ENCODE results near the gene CD300LD. TPM values are rescaled to one million over a fixed set of nuclear protein-coding genes. Genes with fewer than 3 reads are reported as not detected.
"Not testable (repeated sequence)": the region's sequence is repeated elsewhere in the genome, so short reads cannot be mapped to it uniquely, and the experiment has no call there.

CD300LD gene
- total RNA-seq, 1 donor from 2014 or later, result not detected

DNA sequence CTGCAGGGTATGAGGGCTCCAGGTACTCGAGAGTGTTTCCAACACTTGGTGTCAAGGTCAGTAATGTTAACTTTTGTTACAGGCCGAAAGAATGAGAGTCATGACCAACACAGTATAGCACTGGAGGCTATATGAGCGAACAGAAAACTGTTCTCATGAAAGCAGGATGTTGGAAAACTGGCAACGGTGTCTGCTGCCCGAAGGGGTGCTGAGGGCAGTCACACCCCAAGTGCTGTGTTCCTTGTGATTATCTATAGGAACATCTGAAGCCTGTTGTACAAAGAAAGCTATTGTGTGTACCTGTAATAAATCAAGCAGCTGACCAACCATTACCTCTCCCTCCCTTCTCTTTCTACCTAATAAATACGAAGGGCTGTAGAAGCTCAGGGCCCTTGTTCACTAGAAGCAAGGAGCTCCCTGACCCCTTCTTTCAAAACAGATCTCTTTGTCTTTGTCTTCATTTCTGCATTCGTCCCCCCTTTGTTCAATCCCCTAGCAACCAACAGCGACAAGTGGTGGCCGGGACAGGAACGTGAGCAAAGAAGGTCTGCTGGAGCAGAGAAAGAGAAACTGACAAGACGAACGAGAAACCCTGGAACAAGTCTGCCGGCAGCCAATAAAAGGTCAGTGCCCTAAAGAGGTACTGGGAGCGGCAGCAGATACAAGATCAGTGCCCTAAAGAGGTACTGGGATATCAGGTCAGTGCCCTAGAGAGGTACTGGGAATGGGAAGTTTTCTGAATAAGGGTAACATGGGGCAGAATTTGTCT lies 7.6 kb downstream of the CD300LD start:
- Mint-ChIP-seq H3K27ac (ENCODE audit: unreplicated experiment) (no peak overlapping the region), H3K9me3 (ENCODE audit: unreplicated experiment) (peaks cover 16% of the 10 kb centered on the region)

GRCh38 chr17:74582633-74583032 lies 9.4 kb downstream of the CD300LD start:
- TF ChIP-seq CTCF (IDR thresholded peaks at IDR 0.05), result no peak
- DNase-seq (ENCODE audit: extremely low spot score, unreplicated experiment), result no peak
- no peaks in the 10 kb centered on the region for H3K36me3 Mint-ChIP-seq (ENCODE audit: unreplicated experiment)
- no peaks in the 10 kb centered on the region for H3K4me1 Mint-ChIP-seq (ENCODE audit: unreplicated experiment)
- no peaks in the 10 kb centered on the region for H3K27me3 Mint-ChIP-seq (ENCODE audit: unreplicated experiment)
- H3K9me3 Mint-ChIP-seq (ENCODE audit: unreplicated experiment), result peaks cover 21% of the 10 kb centered on the region
- H3K27ac Mint-ChIP-seq (ENCODE audit: unreplicated experiment), result no peak overlapping the region
- H3K4me3 Mint-ChIP-seq (ENCODE audit: unreplicated experiment), result no peak overlapping the region

More for the DNA sequence above, 7.6 kb downstream of the CD300LD start:
- DNase-seq (ENCODE audit: extremely low spot score, unreplicated experiment), result no peak
- TF ChIP-seq CTCF (IDR thresholded peaks at IDR 0.05), result no peak
- Mint-ChIP-seq H3K4me1 (ENCODE audit: unreplicated experiment) (no peaks in the 10 kb centered on the region), H3K36me3 (ENCODE audit: unreplicated experiment) (no peaks in the 10 kb centered on the region), H3K27me3 (ENCODE audit: unreplicated experiment) (no peaks in the 10 kb centered on the region), H3K4me3 (ENCODE audit: unreplicated experiment) (no peak overlapping the region)

GRCh38 chr17:74579900-74580299 lies 12.2 kb downstream of the CD300LD start:
- no peaks in the 10 kb centered on the region for H3K27me3 Mint-ChIP-seq (ENCODE audit: unreplicated experiment)
- no peaks in the 10 kb centered on the region for H3K36me3 Mint-ChIP-seq (ENCODE audit: unreplicated experiment)
- H3K27ac Mint-ChIP-seq (ENCODE audit: unreplicated experiment), result no peak overlapping the region
- no peak for DNase-seq (ENCODE audit: extremely low spot score, unreplicated experiment)
- no peaks in the 10 kb centered on the region for H3K4me1 Mint-ChIP-seq (ENCODE audit: unreplicated experiment)
- peaks cover 9% of the 10 kb centered on the region for H3K9me3 Mint-ChIP-seq (ENCODE audit: unreplicated experiment)
- H3K4me3 Mint-ChIP-seq (ENCODE audit: unreplicated experiment), result no peak overlapping the region
- TF ChIP-seq CTCF (IDR thresholded peaks at IDR 0.05), result no peak

DNA sequence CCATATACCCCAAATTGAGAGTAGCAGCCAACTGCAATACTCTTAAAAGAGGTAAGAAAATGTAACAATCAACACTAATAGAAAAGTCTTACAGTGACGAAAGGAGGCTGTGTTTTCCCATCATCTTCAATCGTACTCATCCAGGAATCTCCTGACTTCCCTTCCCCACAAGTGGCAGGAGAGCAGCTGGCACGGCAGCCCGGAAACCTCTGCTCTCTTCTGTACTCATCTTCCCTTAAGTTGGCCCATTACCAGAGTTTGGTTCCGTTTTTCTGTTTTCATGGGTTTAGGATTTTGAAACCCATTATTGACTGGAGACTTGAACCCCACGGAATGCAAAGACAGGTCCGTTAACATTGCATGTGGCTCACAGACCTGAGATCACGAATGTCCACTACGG lies 13.1 kb downstream of the CD300LD start:
- no peak for TF ChIP-seq CTCF (IDR thresholded peaks at IDR 0.05)
- H3K27me3 Mint-ChIP-seq (ENCODE audit: unreplicated experiment), result peaks cover 2% of the 10 kb centered on the region
- no peak overlapping the region for H3K27ac Mint-ChIP-seq (ENCODE audit: unreplicated experiment)
- no peaks in the 10 kb centered on the region for H3K4me1 Mint-ChIP-seq (ENCODE audit: unreplicated experiment)
- H3K9me3 Mint-ChIP-seq (ENCODE audit: unreplicated experiment), result peaks cover 4% of the 10 kb centered on the region
- no peaks in the 10 kb centered on the region for H3K36me3 Mint-ChIP-seq (ENCODE audit: unreplicated experiment)
- H3K4me3 Mint-ChIP-seq (ENCODE audit: unreplicated experiment), result no peak overlapping the region
- no peak for DNase-seq (ENCODE audit: extremely low spot score, unreplicated experiment)

- DNase-seq (ENCODE audit: extremely low spot score, unreplicated experiment), result no peak
- no peak overlapping the region for H3K27ac Mint-ChIP-seq (ENCODE audit: unreplicated experiment)
- peaks cover under 1% of the 10 kb centered on the region for H3K4me1 Mint-ChIP-seq (ENCODE audit: unreplicated experiment)
- peaks cover 4% of the 10 kb centered on the region for H3K9me3 Mint-ChIP-seq (ENCODE audit: unreplicated experiment)
- peaks cover 2% of the 10 kb centered on the region for H3K27me3 Mint-ChIP-seq (ENCODE audit: unreplicated experiment)
- TF ChIP-seq CTCF (IDR thresholded peaks at IDR 0.05), result no peak
- no peak overlapping the region for H3K4me3 Mint-ChIP-seq (ENCODE audit: unreplicated experiment)
- no peaks in the 10 kb centered on the region for H3K36me3 Mint-ChIP-seq (ENCODE audit: unreplicated experiment)
Observed at GRCh38 chr17:74574489-74575142, 17.5 kb downstream of the CD300LD start.

- DNase-seq (ENCODE audit: extremely low spot score, unreplicated experiment); H3K27me3 Mint-ChIP-seq (ENCODE audit: unreplicated experiment); H3K4me3 Mint-ChIP-seq (ENCODE audit: unreplicated experiment): not testable (repeated sequence)
Observed at GRCh38 chr17:74573635-74574034, 18.4 kb downstream of the CD300LD start.

More at GRCh38 chr17:74573635-74574034, 18.4 kb downstream of the CD300LD start:
- H3K27ac Mint-ChIP-seq (ENCODE audit: unreplicated experiment); H3K9me3 Mint-ChIP-seq (ENCODE audit: unreplicated experiment); H3K36me3 Mint-ChIP-seq (ENCODE audit: unreplicated experiment); H3K4me1 Mint-ChIP-seq (ENCODE audit: unreplicated experiment): not testable (repeated sequence)
